ENCODE measurements around the gene PCNX3. TPM values are rescaled to one million over a fixed set of nuclear protein-coding genes. Genes with fewer than 3 reads are reported as not detected.

Gene PCNX3
- total RNA-seq, 1 donor from 2014 or later, result 23.8 TPM

GRCh38 chr11:65599216-65599954 is 16.2 kb upstream of the PCNX3 start:
- ATAC-seq, result no peak

DNA sequence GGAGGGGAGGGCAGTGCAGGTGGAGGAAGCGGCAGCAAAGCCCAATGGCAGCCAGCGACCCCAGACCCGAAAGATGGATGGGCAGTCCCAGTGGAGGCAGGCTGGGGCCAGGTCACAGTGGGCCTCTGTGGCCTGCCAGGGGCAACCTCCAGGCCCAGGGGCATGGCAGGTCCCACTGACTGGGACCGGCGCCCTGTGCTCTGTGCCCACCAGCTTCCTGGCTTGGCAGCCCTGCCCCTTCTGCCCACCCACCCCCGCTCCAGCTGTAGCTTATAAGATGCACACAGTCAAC is 15.7 kb upstream of the PCNX3 start:
- ATAC-seq, result no peak

GRCh38 chr11:65604258-65604657 is 11.3 kb upstream of the PCNX3 start:
- ATAC-seq, result no peak

DNA sequence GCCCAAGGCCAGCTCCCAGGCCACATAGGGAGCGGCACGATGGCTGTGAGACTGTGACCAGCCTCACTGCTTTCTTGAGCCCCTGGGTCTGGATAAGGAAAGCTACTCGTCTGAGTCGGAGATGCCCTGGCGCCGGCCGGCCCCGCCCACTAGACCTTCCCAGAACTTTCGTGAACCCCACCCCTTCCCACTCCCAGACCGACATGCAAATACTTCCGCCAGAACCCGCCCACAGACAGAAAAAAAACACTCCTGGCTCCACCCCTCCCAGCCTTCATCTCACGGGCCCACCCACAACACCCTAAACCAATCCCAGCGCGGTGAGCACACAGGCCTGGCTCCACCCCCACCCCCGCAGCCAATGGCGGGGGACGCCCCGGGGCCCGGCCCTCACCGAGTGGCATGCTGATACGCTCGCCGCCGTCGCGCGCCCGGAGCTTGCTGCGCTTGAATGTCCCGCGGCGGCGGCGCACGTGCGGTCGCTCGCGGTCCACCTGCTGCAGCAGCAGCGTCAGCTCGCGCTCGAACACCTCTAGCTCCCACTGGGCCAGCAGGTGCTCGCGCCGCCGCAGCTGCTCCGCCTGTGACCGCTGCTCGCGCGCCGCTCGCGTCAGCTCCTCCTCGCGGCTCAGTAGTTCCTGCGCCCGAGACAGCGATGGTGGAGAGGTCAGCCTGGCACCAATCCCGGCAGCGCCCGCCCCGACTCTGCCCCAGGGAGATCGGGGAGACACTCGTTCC is 8.5 kb upstream of the PCNX3 start:
- peak; percentile 94 for ATAC-seq

GRCh38 chr11:65607614-65608426 is 7.8 kb upstream of the PCNX3 start:
- no peak for ATAC-seq

DNA sequence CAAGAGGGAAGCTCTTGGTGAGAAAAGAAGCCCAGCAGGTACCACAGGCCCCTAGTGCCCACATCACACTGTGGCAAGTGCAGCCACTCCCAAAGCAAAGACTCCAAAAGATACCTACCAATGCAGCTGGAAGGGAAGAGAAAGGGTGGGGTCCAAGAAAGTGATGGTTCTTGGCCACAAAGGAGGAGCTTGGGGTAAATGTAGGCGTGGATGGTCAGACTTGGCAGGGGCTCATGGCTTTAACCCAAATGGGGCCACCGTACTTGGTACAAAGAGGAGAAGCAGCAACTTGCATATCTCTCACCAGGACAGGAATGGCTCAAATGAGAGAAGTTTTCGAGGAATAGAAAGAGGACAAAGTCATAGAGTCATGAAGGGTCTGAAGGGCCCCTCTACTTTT is 6.3 kb upstream of the PCNX3 start:
- ATAC-seq, result no peak

GRCh38 chr11:65609665-65610064 is 5.9 kb upstream of the PCNX3 start:
- no peak for ATAC-seq

- no peak for ATAC-seq
Observed at GRCh38 chr11:65610404-65610803, 5.2 kb upstream of the PCNX3 start.

GRCh38 chr11:65611028-65611757 is 4.4 kb upstream of the PCNX3 start:
- no peak for ATAC-seq

DNA sequence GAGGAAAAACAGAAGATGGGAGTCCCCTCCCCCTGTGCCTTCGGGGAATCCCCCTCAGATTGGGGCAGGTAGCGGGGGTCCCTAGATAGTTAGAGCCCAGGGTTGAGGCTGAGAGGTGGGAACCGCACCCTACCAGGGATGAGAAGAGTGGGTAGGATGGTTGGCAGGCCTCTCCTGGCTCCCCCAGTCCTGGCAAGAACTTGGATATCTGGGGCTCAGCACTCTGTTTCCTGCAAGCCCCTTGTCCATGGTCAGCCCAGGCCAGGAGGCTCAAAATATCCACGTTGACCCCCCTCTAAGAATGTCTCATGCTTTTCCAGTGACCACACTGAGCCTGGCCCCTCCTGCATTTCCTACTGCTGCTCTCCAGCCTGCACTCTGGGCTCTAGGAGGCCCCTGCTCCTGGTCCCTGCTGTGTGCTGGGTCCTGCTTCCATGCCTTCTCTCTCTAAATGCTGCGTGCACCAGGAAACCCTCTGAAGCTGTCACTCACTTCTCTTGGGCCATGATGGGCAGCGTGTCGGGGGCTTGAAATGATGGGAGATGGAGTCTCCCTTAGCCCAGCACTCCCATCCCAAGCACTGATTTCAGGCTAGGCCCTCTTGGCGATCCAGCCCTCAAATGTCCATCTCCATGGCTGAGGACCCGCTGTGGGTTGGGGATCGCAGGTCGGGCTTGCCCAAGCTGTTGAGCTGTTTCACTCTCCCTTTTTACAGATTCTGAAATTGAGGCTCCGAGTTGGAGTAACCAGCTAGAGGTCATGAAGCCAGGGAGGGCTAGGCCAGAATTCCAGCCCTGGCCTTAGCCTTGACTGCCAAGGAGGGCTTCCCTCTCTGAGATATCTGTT is 3.6 kb upstream of the PCNX3 start:
- ATAC-seq, result no peak

- ATAC-seq, result no peak
Observed at GRCh38 chr11:65612691-65613090, 2.9 kb upstream of the PCNX3 start.

DNA sequence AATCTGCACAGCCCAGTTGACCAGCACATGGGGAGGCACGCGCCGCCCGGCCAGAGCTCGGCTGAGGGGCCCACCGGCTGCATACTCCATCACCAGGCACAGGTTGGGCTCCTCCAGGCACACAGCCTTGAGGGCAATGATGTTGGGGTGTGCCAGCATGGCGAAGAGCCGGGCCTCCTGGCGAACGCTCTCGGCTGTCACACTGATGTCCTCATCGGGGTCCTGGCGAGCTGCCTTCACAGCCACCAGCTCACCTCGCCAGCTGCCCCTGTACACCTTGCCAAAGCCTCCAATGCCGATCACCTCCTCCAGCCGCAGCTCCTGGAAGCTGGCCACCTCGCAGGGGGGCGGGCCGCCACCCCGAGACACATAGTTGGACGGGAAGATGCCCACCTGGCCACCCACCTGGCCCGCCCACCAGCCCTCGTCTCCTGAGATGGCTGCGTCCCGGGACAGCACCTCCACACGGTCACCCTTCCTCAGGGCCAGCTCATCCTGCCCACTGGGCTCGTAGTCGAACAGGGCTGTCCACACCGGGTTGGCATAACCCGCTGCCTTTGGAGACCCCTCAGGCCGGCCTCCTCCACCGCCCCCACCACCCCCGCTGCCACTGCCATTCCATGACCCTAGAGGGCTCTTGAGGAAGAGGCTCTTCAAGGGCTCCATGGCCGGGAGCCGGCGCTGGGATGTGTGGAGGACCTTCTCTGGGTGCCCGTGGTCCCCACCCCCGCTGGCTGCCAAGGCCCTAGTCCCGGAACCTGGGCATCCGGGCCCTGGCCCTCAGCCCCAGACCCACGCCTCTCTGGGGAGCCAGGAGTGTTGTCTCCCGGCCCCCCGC is 2.3 kb upstream of the PCNX3 start:
- peak; percentile 0 for ATAC-seq

GRCh38 chr11:65615950-65616574 is 486 bp downstream of the PCNX3 start:
- ATAC-seq, result peak; percentile 5

DNA sequence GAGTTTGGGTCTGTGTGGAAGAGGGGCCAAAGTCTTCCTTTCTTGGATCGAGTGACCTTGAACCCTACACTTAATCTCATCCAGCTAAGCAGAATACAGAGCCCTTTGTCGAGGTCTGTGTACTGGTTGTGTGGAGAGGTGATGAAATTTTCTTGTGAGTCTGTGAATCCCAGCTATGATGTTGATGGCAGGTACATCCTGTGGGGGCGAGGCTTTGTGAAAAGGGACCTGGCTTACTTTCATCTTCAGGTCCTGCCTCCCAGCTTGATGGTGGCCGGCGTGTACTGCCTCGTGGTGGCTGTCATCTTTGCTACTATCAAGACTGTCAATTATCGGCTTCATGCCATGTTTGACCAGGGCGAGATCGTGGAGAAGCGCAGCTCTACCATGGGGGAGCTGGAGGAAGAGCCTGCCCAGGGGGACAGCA is 1.0 kb downstream of the PCNX3 start:
- no peak for ATAC-seq

GRCh38 chr11:65617136-65617850 is 1.7 kb downstream of the PCNX3 start:
- no peak for ATAC-seq

- no peak for ATAC-seq
Observed at GRCh38 chr11:65617990-65618751, 2.6 kb downstream of the PCNX3 start.

DNA sequence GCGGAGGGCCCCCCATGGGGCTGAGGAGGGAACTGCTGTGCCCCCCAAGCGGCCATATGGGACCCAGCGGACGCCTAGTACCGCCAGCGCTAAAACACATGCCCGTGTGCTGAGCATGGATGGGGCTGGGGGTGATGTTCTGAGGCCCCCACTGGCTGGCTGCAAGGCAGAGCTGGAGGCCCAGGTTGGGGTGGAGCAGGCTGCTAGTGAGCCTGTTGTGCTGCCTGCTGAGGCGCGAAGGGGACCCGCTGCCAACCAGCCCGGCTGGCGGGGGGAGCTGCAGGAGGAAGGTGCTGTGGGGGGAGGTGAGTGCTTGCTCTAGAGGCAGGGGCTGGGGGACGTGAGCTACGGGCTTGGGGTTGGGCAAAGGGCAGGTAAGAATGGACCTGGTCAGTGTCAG is 3.2 kb downstream of the PCNX3 start:
- no peak for ATAC-seq

GRCh38 chr11:65619281-65619928 is 3.8 kb downstream of the PCNX3 start:
- ATAC-seq, result no peak

All from esophagus mucosa (tissue), 1 donor.